Endometrial microvascular endothelial cells (primary cell): ENCODE results near the gene STAT5B. TPM values are rescaled to one million over a fixed set of nuclear protein-coding genes. Genes with fewer than 3 reads are reported as not detected.
"Not testable (repeated sequence)": the region's sequence is repeated elsewhere in the genome, so short reads cannot be mapped to it uniquely, and the experiment has no call there.

Experiments used
- in situ Hi-C: cut with HindIII; loops from 2 replicates; pipeline ENCODE4 v1.10.0; 2017; ENCODE audit warnings: low sequenced_read_pairs, low pct_unique_long_range_greater_than_20kb; ENCODE audit errors: inconsistent ontology term
- total RNA-seq: library from RNA; depleted of rRNA; stranded (reverse); fragments of >200 nt; gene quantifications from one replicate; pipeline ENCODE4 v1.2.3, GENCODE V29; 2015; ENCODE audit errors: inconsistent ontology term

Gene STAT5B
- total RNA-seq, 1 donor from 2014 or later = 38.3 TPM

DNA sequence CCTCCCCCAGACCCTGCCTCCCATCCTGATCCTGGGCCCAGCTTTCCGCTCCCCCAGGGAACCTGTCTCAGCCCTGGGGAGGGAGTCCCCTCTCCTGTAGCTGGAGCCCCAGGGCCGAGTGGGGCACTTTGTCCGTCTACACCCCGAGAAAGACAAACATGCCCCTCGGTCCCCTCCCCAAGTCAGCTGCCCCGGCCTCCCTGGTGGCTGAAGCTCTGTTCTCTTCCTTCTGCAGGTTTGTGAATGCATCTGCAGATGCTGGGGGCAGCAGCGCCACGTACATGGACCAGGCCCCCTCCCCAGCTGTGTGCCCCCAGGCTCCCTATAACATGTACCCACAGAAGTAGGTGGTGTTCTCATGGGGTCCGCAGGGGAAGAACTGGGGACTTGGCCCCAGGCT lies 33.0 kb upstream of the STAT5B start:
- in situ Hi-C loops = no loop called here

DNA sequence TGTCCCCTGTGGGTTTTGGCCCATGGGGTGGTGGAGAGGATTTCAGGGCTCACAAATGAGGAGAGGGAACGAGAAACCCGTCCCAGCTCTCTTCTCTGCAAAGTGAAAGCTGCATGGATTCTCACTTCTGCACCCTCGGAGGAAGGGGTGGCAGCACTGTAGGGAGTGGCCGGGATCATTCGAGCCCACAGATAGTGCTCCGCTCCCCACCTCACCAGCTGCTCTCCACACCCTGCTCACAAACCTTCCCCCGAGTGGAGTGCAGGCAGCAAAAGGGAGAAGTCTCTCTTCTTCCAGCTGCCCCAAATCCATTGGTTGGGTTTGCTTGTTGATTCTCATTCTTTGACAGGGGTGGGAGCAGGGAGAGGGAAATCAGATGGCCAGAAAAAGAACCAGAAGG lies 32.3 kb upstream of the STAT5B start:
- in situ Hi-C loops = no loop called here

DNA sequence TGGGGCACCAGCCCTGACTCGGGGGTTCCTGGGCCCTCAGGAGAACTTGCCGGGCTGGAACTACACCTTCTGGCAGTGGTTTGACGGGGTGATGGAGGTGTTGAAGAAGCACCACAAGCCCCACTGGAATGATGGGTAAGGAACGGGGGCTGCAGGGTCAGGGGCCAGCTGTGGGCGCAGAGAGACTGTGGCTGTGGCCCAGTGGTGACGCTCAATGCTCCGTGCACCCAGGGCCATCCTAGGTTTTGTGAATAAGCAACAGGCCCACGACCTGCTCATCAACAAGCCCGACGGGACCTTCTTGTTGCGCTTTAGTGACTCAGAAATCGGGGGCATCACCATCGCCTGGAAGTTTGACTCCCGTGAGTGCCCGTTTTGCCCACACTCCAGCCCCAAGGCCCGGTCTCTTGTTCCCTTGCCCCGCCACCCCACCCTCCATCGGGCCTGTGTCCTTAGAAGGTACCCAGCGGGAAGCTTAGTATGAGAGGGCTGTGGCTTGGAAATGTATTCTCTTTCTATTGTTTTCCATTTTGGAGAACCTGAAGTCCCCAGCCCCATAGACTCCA lies 31.3 kb upstream of the STAT5B start:
- in situ Hi-C loops = no loop called here

DNA sequence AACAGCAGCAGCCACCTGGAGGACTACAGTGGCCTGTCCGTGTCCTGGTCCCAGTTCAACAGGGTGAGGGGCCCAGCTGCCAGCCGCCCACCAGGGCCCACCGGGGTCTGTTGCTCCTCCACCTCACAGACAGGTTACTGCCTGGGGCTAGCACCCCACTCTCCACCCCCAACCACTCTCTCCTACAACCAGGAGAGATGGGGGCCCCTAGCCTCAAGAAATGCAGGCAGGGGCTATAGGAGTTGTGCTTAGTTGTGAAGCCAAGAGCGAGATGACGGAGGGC lies 30.1 kb upstream of the STAT5B start:
- in situ Hi-C loops = no loop called here

DNA sequence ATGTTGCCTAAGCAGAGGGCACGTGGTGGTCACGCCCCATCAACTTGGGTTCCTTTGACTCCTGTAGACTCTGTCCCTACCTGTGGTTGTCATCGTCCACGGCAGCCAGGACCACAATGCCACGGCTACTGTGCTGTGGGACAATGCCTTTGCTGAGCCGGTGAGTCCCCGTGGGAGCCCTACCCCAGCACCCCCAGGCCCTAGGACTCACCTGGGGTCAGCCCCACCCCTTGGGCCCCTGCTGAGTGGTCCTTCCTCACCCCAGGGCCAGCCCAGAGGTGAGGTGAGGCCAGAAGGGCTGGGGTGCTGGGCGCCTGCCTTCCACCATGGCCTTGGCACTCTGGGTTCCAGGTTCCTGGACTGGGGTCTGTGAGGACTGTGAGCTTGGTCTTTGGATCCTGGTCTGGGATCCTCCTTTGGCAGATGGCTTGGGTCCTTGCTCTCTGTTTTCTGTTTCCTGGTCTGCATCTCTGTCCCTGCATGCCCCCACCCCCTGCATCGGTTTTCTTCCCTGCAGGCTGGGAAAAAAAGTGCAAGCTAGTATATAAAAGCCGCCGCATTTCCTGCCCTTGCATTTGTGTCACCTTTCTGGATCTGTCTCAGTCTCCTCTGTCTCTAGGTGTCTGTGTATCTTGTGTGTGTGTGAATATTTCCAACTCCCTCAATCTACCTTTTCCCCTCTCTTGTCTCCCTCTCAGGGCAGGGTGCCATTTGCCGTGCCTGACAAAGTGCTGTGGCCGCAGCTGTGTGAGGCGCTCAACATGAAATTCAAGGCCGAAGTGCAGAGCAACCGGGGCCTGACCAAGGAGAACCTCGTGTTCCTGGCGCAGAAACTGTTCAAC lies 29.6 kb upstream of the STAT5B start:
- in situ Hi-C loops = no loop called here

DNA sequence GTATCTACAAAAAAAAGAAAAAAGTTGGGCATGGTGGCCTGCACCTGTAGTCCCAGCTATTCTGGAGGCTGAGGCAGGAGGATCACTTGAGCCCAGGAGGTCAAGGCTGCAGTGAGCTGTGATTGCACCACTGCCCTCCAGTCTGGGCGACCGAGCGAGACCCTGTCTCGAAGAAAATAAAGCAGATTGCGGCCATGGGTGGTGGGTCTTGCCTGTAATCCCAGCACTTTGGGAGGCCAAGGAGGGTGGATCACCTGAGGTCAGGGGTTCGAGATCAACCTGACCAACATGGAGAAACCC lies 28.8 kb upstream of the STAT5B start:
- in situ Hi-C loops = not testable (repeated sequence)

DNA sequence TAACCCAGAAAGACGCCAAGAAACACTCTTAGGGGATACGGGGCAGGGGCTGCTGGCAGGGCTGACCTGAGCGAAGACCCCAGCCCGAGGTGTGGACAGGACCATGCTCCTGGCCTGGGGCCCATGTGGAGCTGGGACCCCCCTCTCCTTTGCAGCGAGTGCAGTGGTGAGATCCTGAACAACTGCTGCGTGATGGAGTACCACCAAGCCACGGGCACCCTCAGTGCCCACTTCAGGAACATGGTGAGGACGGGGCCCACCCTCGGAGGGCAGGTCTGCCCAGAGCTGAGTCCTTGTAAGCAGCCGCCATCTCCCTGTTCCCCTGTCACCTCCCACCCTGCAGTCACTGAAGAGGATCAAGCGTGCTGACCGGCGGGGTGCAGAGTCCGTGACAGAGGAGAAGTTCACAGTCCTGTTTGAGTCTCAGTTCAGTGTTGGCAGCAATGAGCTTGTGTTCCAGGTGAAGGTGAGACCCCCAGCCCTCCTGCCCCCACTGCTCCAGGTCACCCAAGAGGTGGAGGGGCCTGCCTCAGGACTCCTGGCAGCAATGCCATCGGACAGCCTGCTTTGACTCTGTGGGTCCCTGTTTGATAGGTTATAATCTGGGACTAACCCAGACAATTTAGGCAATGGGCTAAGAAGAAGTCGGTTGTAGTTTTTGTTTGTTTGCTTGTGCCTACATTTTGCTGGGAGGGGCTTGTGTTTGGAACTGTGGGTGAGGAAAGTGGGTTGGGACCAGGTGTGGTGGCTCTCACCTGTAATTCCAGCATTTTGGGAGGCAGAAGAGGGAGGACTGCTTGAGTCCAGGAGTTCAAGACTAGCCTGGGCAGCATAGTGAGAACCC lies 28.2 kb upstream of the STAT5B start:
- in situ Hi-C loops = no loop called here

DNA sequence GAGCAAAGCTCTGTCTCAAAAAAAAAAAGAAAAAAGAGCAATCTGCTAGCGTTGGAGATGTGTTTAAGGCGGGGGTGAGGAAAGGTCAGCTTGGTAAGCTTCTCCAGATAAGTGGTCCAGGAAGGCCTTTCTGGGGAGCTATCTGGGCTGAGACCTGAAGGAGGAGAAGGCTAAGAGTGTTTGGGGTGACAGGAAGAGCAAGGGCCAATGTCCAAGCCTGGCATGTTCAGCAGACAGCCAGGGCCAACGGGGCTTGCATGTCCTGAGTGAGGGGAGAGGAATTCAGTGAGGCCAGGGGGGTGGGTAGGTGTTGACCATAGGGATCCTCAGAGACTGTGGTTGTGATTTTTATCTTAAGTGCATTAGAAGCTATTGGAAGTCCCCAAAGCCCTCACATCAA lies 27.5 kb upstream of the STAT5B start:
- in situ Hi-C loops = no loop called here

DNA sequence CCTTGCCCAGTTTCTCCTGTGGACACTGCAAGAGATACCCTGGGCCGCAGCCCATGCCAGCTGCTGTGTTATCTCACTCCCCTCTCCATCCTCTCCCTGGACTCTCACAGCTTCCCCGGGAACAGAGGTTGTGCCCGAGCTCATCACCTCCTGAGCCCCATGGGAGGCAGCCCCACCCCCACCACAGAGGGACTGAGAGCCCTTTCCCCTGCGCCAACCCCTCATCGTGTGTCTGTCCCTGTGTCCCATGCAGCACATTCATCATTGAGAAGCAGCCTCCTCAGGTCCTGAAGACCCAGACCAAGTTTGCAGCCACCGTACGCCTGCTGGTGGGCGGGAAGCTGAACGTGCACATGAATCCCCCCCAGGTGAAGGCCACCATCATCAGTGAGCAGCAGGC lies 24.8 kb upstream of the STAT5B start:
- in situ Hi-C loops = no loop called here

DNA sequence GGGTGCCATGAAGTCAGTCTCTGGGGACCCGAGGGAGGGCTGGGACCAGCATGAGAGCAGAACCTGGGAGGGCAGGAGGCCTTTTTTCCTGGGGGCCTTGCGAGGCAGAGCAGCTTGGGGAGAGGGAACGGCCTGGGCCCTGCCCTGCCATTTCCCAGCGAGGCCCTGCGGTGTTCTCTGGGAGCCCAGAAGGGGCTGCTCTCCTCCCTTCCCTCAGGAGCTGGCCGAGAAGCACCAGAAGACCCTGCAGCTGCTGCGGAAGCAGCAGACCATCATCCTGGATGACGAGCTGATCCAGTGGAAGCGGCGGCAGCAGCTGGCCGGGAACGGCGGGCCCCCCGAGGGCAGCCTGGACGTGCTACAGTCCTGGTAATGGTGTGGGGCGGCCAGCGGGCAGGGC lies 23.7 kb upstream of the STAT5B start:
- in situ Hi-C loops = not testable (repeated sequence)

DNA sequence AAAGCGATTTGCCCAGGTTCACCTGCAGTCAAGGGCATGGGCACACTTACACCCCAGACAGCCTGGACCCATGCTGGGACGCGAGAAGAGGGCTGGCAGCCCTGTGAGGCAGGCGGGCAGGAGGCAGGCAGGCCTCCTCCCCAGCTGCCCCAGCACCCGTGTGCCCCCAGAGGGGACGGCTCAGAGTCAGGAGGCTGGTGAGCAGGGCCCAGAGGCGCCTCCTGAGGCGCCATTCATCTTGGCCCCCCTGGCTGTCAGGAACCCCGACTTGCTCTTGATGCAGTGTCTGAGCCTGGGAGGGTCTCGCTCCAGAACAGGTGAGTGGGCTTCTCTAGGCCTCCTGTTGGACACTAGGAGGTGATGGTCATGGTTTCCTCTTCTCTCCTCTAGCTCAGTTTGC lies 23.2 kb upstream of the STAT5B start:
- in situ Hi-C loops = not testable (repeated sequence)

DNA sequence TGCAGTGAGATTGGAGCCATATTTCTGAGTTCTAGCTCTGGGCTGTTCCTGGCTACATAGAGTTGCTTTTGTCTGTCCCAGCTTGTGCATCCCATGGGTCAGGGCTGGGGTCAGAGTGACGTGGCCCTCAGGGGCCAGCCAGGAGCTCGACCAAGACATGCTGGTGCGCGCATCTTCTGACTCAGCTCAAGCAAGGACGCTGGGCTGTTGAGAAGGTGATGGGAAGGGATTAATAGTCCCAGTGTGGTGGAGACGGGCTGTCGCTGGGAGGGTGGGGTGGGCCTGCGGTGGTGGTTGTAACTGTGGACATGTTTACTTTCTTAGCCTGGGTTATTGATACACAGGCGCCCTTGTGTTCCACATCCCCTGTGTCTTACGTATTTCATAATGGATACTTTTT lies 21.6 kb upstream of the STAT5B start:
- in situ Hi-C loops = not testable (repeated sequence)

DNA sequence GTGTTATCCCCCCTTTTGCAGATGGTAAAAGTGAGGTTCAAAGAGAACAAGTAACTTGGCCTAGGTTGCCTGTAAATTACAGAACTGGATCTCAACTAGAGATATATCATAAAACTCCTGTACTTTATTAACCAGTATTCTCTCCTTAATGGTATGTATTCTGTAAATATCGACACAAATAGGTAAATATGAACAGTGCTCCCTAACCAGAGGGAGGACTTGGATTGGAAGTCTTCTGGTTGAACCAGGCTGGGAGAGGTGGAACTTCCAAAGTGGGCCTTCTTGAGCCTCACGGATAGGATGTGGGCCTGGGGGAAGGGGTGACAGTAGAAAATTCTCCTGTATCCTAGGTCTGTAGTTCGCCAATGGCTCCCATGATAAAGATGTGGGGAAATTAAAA lies 19.8 kb upstream of the STAT5B start:
- in situ Hi-C loops = no loop called here

DNA sequence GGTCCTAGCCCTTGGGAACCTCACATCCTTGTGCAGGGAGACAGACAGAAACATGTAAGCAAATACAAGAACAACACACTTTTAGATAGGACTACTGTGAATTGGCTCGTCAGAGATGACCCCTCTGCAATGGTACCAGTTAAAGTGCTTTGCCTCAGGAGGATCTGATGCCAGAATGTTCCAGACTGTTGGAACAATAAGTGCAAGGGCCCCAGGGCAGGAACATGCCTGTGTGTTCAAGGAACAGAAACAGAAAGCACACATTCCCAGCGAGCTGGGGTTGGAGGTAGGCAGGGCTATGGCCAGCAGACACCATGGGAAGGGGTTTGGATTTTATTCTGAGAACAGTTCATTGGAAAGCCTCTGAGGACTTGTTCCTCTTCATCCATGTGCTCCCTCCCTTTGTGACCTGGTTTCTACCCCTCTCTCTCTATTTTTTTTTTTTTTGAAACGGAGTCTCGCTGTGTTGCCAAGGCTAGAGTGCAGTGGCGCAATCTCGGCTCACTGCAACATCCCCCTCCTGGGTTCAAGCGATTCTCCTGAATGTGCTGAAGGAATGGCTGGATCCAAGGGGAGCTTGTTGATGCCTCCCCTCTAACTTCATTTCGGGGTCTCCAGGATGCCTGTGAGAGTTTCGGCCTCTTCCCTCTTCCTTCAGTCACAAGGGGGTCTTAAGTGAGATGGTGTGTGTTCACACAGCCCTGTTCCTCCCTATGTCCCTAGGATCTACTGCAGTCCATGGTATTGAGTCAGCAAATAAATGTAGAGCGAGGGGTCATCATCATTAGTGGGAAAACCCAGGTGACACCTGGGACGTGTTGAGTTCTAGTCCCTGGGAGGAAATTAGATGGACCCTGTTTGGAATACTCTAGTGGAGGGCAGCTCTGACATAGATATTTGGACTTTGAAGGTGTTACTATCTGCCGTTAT lies 18.5 kb upstream of the STAT5B start:
- in situ Hi-C loops = no loop called here

DNA sequence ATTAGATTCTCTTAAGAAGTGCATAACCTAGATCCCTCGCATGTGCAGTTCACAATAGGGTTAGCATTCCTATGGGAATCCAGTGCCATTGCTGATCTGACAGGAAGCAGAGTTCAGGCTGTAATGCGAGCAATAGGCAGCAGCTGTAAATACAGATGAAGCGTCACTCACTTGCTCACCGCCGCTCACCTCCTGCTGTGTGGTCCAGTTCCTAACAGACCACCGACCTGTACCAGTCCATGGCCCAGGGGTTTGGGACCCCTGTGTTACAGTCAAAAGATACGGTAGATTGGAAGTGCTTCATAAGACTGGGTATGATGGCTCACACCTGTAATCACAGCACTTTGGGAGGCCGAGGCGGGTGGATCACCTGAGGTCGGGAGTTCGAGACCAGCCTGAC lies 14.9 kb upstream of the STAT5B start:
- in situ Hi-C loops = no loop called here

DNA sequence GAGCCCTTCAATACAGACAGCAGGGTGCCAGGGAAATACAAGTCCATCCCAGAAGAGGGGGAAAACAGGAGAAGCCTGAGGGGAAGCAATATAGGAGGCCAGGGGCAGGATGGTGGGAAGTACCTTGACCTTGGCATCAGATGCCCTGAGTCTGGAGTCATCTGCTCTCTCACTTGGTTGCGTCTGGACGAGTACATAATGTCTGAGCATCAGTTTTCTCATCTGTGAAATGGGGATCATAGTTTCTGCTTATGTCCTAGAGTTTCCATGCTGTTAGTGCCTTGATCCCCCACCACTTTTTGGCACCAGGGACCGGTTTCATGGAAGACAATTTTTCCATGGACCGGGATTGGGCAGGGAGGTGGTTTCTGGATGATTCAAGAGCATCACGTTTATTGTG lies 14.4 kb upstream of the STAT5B start:
- in situ Hi-C loops = no loop called here

DNA sequence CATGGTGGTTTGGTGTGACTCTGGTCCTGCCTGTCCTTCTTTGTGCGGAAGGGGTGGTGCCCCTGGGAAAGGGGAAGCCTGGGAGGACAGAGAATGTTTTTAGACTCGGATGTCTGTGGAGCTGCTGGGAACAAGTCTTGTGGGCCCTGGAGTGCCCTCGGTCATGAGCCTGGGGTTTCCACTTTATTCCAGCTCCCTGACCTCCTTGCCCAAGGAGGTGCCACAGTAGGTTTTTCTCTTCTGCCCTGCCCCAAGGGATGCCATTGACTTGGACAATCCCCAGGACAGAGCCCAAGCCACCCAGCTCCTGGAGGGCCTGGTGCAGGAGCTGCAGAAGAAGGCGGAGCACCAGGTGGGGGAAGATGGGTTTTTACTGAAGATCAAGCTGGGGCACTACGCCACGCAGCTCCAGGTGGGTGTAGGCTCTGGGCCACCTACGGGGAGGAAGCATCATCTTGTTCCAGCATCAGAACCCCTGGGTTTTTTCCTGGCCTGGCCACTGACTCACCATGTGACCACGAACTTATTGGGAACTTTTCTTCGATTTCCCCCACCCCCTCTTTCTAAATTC lies 13.5 kb upstream of the STAT5B start:
- in situ Hi-C loops = no loop called here

DNA sequence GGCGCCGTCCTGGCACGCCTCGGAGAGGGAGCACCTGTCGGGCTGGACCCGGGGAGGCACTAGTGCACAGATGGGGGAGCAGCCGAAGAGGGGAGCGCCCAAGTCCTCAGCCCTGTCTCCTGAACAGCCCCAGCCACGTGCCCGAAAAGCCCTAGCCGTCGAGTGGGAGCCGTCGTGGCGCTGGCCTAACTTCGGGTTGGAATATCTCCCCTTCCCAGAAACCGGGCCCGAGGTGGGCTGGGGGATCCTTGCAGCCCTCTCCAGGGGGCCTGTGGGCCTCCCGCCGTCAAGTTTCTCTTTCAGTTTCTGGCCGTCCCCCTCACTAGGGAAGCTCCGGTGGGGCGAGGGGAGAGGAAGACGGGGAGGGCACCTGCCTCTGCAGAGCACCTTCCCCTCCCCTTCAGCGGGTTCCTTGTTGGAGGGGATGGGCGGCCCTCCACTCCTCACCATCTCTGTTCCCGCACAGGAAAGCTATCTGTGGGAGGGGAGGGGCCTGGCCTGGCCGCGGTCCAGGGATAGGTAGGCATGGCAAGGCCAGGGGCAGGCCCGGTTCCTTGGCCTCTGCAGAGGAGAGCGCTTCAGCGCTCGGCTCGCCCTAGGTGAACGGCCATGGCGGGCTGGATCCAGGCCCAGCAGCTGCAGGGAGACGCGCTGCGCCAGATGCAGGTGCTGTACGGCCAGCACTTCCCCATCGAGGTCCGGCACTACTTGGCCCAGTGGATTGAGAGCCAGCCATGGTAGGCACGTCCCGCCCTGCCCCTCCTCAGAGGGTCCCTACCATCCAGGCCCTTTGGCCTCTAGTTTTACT lies 12.8 kb upstream of the STAT5B start:
- in situ Hi-C loops = no loop called here
